A549 (cell line): ENCODE results near the gene TMEM255A. TPM values are rescaled to one million over a fixed set of nuclear protein-coding genes. Genes with fewer than 3 reads are reported as not detected.
"Not testable (repeated sequence)": the region's sequence is repeated elsewhere in the genome, so short reads cannot be mapped to it uniquely, and the experiment has no call there.

Experiments used
- ATAC-seq, 2 experiments: fragments of 200-7000 bp in 1 of 2; fragments of >200 bp in 1 of 2; cut with Nextera tagmentation in 1 of 2; cut with Tn5 transposase in 1 of 2; 3 replicates each; pipeline versions ENCODE4 v1.8.0 to v1.9.1; 2018 to 2020; ENCODE audit warnings: mild to moderate bottlenecking in 1 of 2, moderate library complexity in 1 of 2
- CTCF ChIA-PET: fragments of 300-600 bp; sonication (Branson Sonifier 250); formaldehyde crosslinking; extraction: SDS; loops from one replicate; lab custom pipeline; 2021; ENCODE audit warnings: antibody characterized with exemption, inconsistent platforms; lab: Yijun Ruan, JAX
- POLR2A ChIA-PET: fragments of 350-600 bp; formaldehyde crosslinking; extraction: SDS; loops from one replicate; lab custom pipeline; 2021; ENCODE audit warnings: antibody characterized with exemption, inconsistent platforms; lab: Yijun Ruan, JAX
- DNase-seq, 2 experiments: peaks; one replicate each; pipeline versions ENCODE4 v3.0.0 to v3.0.0-alpha.2; 2011 to 2016; ENCODE audit warnings: low read depth in 1 of 2, low spot score in 1 of 2
- FAIRE-seq: peaks from 2 replicates; lab custom pipeline; 2011; peaks lifted over from hg19 to GRCh38; lab: Jason Lieb, UNC
- H3K27ac ChIP-seq, 2 experiments: fragments of >200 bp; sonication (Bioruptor Twin); formaldehyde crosslinking; 3 replicates each; pipeline ENCODE4 v1.5.1; 2016 to 2017
- H3K4me1 ChIP-seq: fragments of >200 bp; sonication (Bioruptor Twin); formaldehyde crosslinking; 3 replicates; pipeline ENCODE4 v1.6.1; 2016
- H3K4me2 ChIP-seq: fragments of >200 bp; sonication (Bioruptor Twin); formaldehyde crosslinking; 3 replicates; pipeline ENCODE4 v1.6.1; 2016
- H3K4me3 ChIP-seq: fragments of >200 bp; sonication (Bioruptor Twin); formaldehyde crosslinking; 3 replicates; pipeline ENCODE4 v1.5.1; 2016
- H3K9me3 ChIP-seq: fragments of >200 bp; sonication (Bioruptor Twin); formaldehyde crosslinking; 3 replicates; pipeline ENCODE4 v1.6.1; 2016
- CBX2 ChIP-seq: fragments of 200-600 bp; sonication (generic); IDR thresholded peaks from 2 replicates; pipeline ENCODE4 v1.6.1; 2016; ENCODE audit warnings: low read depth, mild to moderate bottlenecking, borderline replicate concordance
- E2F6 ChIP-seq: IDR thresholded peaks from 2 replicates; pipeline ENCODE4 v1.6.1; 2012; ENCODE audit warnings: low read depth, borderline replicate concordance
- EP300 ChIP-seq, 2 experiments: fragments of >200 bp; sonication (Bioruptor Twin); formaldehyde crosslinking; IDR thresholded peaks; 2 replicates in 1 of 2; 3 replicates in 1 of 2; pipeline ENCODE4 v1.6.1; 2016 to 2017
- FOSB ChIP-seq: fragments of 250-450 bp; sonication (Bioruptor Pico); IDR thresholded peaks from 2 replicates; pipeline ENCODE4 v1.5.0; 2020; ENCODE audit warnings: mild to moderate bottlenecking, moderate library complexity
- FOSL2 ChIP-seq, 2 experiments: fragments of 450-650 bp in 1 of 2; fragments of >200 bp in 1 of 2; sonication (Bioruptor Twin) in 1 of 2; formaldehyde crosslinking; IDR thresholded peaks; 2 replicates each; pipeline versions ENCODE4 v1.5.0 to v1.6.1; 2016 to 2020; ENCODE audit warnings: mild to moderate bottlenecking in 1 of 2, moderate library complexity in 1 of 2
- FOXS1 ChIP-seq: fragments of 250-450 bp; sonication (Bioruptor Pico); IDR thresholded peaks from 2 replicates; pipeline ENCODE4 v1.5.0; 2020; ENCODE audit warnings: mild to moderate bottlenecking, moderate library complexity
- HEYL ChIP-seq: fragments of 250-450 bp; sonication (Bioruptor Pico); IDR thresholded peaks from 2 replicates; pipeline ENCODE4 v1.8.0; 2021; ENCODE audit warnings: mild to moderate bottlenecking, moderate library complexity
- HOXA7 ChIP-seq: fragments of 250-450 bp; sonication (Bioruptor Pico); IDR thresholded peaks from 2 replicates; pipeline ENCODE4 v1.5.0; 2020; ENCODE audit warnings: mild to moderate bottlenecking, moderate library complexity
- HOXB13 ChIP-seq: fragments of 250-450 bp; sonication (Bioruptor Pico); IDR thresholded peaks from 2 replicates; pipeline ENCODE4 v1.5.0; 2020; ENCODE audit warnings: low read depth, mild to moderate bottlenecking, moderate library complexity
- JUNB ChIP-seq: fragments of >200 bp; sonication (Bioruptor Twin); formaldehyde crosslinking; IDR thresholded peaks from 2 replicates; pipeline ENCODE4 v1.6.1; 2016
- NR3C1 ChIP-seq: fragments of >200 bp; sonication (Bioruptor Twin); formaldehyde crosslinking; IDR thresholded peaks from 3 replicates; pipeline ENCODE4 v1.6.1; 2017
- RCOR1 ChIP-seq: fragments of 150-350 bp; IDR thresholded peaks from 2 replicates; pipeline ENCODE4 v1.6.1; 2014; ENCODE audit warnings: antibody characterized with exemption, low read length, low read depth
- RNF2 ChIP-seq: fragments of 200-600 bp; sonication (generic); IDR thresholded peaks from 2 replicates; pipeline ENCODE4 v1.6.1; 2016; ENCODE audit warnings: low read depth, mild to moderate bottlenecking, antibody characterized with exemption, moderate library complexity, borderline replicate concordance
- SMC3 ChIP-seq: fragments of >200 bp; sonication (Bioruptor Twin); formaldehyde crosslinking; IDR thresholded peaks from 3 replicates; pipeline ENCODE4 v1.6.1; 2018; ENCODE audit warnings: inconsistent platforms
- TP53 ChIP-seq: fragments of 250-450 bp; sonication (Bioruptor Pico); IDR thresholded peaks from 2 replicates; pipeline ENCODE4 v1.5.0; 2021; ENCODE audit warnings: mild to moderate bottlenecking, moderate library complexity
- USF2 ChIP-seq: fragments of 450-650 bp; IDR thresholded peaks from 2 replicates; pipeline ENCODE4 v1.6.1; 2014; ENCODE audit warnings: antibody characterized with exemption
- WGBS: methylation state at CpG from one replicate; pipeline ENCODE4 v1.1.6; 2017; ENCODE audit errors: missing lambda C conversion rate; 5-methylcytosine and 5-hydroxymethylcytosine counted together
- polyA plus RNA-seq, 4 experiments: library from polyadenylated mRNA; depleted of rRNA in 3 of 4; stranded (reverse); fragments of >200 nt; fragmentation: RNase III in 1 of 4; extraction: RNeasy Plus Mini Kit Qiagen cat#74134 plus additional on column Dnase treatment in 1 of 4; gene quantifications; 2 replicates in 3 of 4; 3 replicates in 1 of 4; pipeline ENCODE4 v1.2.3, GENCODE V29; 2011 to 2017
- TF ChIP-seq, protein P1 (sequence below): fragments of 200-600 bp; sonication (generic); IDR thresholded peaks from 2 replicates; pipeline ENCODE4 v1.6.1; 2016; ENCODE audit warnings: antibody characterized with exemption, mild to moderate bottlenecking, moderate library complexity
- TF ChIP-seq, protein P2 (sequence below): fragments of 250-450 bp; sonication (Bioruptor Pico); IDR thresholded peaks from 2 replicates; pipeline ENCODE4 v1.5.0; 2020; ENCODE audit warnings: low read depth, mild to moderate bottlenecking, moderate library complexity

The TMEM255A gene
- polyA plus RNA-seq, 2 of the 4 experiments (the other 2 are of a cell fraction), result 0.03 to 0.16 TPM

- TF ChIP-seq, protein P1, sequence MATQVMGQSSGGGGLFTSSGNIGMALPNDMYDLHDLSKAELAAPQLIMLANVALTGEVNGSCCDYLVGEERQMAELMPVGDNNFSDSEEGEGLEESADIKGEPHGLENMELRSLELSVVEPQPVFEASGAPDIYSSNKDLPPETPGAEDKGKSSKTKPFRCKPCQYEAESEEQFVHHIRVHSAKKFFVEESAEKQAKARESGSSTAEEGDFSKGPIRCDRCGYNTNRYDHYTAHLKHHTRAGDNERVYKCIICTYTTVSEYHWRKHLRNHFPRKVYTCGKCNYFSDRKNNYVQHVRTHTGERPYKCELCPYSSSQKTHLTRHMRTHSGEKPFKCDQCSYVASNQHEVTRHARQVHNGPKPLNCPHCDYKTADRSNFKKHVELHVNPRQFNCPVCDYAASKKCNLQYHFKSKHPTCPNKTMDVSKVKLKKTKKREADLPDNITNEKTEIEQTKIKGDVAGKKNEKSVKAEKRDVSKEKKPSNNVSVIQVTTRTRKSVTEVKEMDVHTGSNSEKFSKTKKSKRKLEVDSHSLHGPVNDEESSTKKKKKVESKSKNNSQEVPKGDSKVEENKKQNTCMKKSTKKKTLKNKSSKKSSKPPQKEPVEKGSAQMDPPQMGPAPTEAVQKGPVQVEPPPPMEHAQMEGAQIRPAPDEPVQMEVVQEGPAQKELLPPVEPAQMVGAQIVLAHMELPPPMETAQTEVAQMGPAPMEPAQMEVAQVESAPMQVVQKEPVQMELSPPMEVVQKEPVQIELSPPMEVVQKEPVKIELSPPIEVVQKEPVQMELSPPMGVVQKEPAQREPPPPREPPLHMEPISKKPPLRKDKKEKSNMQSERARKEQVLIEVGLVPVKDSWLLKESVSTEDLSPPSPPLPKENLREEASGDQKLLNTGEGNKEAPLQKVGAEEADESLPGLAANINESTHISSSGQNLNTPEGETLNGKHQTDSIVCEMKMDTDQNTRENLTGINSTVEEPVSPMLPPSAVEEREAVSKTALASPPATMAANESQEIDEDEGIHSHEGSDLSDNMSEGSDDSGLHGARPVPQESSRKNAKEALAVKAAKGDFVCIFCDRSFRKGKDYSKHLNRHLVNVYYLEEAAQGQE, result no peak
- TF ChIP-seq E2F6, result no peak
- no peak for TF ChIP-seq RNF2
- TF ChIP-seq RCOR1, result no peak
- TF ChIP-seq FOXS1 (CRISPR knock-in tag), result no peak
- TF ChIP-seq FOSB (CRISPR knock-in tag), result no peak
- no peak for TF ChIP-seq JUNB
Observed at GRCh38 chrX:120356084-120356483, 44.8 kb upstream of the TMEM255A start (continued).

DNA sequence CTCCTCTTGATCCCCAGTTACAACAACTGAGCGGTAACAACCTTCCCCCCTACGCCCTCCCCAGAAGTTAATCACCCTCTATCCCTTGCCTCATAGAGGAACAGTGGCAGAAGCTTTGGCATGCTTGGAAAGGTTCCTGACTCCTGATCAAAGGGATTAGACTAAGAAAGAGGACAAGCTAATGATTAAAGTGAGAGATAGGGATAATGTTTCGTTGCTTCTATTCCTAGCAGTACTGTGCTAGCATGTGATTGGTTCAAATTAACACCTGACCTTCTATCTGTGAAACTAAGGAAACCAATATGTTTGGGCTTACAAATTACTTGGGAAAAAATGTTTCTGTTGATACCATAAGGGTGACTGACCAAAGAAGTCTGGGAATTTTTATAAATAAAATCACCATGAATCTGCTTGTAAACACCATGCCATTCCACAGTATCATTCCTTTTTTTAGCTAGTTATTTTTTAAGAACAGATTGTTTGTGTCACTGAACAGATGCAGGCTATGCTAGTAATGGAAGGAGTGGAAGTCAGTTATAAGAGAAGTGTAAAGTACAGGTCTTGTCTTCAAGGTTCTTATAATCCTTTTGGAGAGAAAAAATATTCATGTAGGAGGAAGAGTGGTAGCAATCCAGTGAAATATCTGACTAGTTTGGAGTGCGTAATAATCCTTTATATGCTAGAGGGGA is 39.3 kb upstream of the TMEM255A start:
- ChIA-PET POLR2A (no interaction called here), CTCF (no interaction called here)
- Histone ChIP-seq H3K4me3 (no peak overlapping the region), H3K9me3 (no peaks in the 10 kb centered on the region), H3K4me2 (no peak overlapping the region), H3K27ac (no peak overlapping the region), H3K4me1 (no peaks in the 10 kb centered on the region)
- ATAC-seq, result no peak
- FAIRE-seq, result no peak
- no peak for DNase-seq
- 22% methylated on average over 4 of the region's 4 CpGs for WGBS
- TF ChIP-seq HEYL (CRISPR knock-in tag) (no peak), HOXA7 (no peak), HOXB13 (CRISPR knock-in tag) (no peak), USF2 (no peak), EP300 (IDR thresholded peaks at IDR 0.05) (no peak), FOSL2 (IDR thresholded peaks at IDR 0.05) (no peak), FOSL2 (CRISPR knock-in tag; IDR thresholded peaks at IDR 0.05) (no peak), NR3C1 (no peak), CBX2 (no peak), SMC3 (no peak), TP53 (CRISPR knock-in tag) (no peak)
- TF ChIP-seq, protein P2, sequence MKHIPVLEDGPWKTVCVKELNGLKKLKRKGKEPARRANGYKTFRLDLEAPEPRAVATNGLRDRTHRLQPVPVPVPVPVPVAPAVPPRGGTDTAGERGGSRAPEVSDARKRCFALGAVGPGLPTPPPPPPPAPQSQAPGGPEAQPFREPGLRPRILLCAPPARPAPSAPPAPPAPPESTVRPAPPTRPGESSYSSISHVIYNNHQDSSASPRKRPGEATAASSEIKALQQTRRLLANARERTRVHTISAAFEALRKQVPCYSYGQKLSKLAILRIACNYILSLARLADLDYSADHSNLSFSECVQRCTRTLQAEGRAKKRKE (CRISPR knock-in tag), result no peak

DNA sequence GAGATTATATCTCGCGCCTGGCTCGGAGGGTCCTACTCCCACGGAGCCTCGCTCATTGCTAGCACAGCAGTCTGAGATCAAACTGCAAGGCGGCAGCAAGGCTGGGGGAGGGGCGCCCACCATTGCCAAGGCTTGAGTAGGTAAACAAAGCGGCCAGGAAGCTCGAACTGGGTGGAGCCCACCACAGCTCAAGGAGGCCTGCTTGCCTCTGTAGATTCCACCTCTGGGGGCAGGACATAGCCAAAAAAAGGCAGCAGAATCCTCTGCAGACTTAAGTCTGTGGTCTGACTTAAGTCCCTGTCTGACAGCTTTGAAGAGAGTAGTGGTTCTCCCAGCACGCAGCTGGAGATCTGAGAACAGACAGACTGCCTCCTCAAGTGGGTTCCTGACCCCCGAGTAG is 33.3 kb upstream of the TMEM255A start:
- H3K9me3 ChIP-seq, H3K4me1 ChIP-seq, H3K4me3 ChIP-seq, POLR2A ChIA-PET, H3K4me2 ChIP-seq, FAIRE-seq, ATAC-seq, DNase-seq, H3K27ac ChIP-seq: not testable (repeated sequence)
- 28% methylated on average over 10 of the region's 11 CpGs for WGBS
- CTCF ChIA-PET, result interaction anchor here (0.6 kb wide), 1 partner anchor 237 kb away, joined by 3 read pairs; no protein-coding TSS in a partner anchor
